ENCODE measurements around the gene NAPEPLD.
A peak's percentile ranks its signal among the peaks of the same experiment; 100 is the strongest.

The NAPEPLD gene

DNA sequence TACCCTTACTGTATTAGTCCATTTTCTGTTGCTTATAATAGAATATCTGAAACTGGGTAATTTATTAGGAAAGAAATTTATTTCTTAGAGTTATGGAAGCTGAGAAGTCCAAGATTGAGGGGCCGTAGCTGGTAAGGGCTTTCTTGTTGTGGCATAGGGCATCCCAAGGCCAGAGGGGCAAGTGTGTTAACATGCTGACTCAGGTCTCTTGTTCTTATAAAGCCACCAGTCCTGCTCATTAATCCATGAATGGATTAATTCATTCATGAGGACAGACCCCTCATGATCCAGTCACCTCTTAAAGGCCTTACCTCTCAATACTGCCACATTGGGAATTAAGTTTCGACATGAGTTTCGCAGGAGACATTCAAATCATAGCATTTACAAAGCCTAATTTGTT lies 71.6 kb downstream of the NAPEPLD start:
- Histone ChIP-seq H3K27ac (ENCODE audit: low read depth, low read length) (no peak overlapping the region), H3K4me1 (ENCODE audit: control insufficient read depth, insufficient read depth, low read length) (no peaks in the 10 kb centered on the region), H3K9ac (ENCODE audit: low read length) (no peak overlapping the region), H3K27me3 (ENCODE audit: control insufficient read depth, insufficient read depth, low read length) (no peaks in the 10 kb centered on the region), H3K4me3 (ENCODE audit: low read depth, low read length) (no peak overlapping the region), H3K9me3 (ENCODE audit: control insufficient read depth, insufficient read depth, low read depth, low read length) (no peaks in the 10 kb centered on the region), H3K36me3 (ENCODE audit: control insufficient read depth, insufficient read depth, low read length) (no peaks in the 10 kb centered on the region)

DNA sequence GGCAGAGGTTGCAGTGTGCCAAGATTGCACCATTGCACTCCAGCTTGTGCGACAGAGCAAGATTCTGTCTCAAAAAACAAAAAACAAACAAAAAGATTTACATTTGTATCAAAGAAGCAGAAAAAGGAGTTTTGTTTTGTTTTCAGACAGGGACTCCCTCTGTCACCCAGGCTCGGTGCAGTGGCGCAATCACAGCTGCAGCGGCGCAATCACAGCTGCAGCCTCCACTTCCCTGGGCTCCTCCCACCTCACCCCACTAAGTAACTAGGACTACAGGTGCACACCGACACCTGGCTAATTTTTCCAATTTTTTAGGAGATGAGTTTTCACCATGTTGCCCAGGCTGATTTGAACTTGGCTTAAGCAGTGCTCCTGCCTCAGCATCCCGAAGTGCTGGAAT lies 72.1 kb downstream of the NAPEPLD start:
- no peaks in the 10 kb centered on the region for H3K4me1 ChIP-seq (ENCODE audit: control insufficient read depth, insufficient read depth, low read length)
- no peak overlapping the region for H3K4me3 ChIP-seq (ENCODE audit: low read depth, low read length)
- no peaks in the 10 kb centered on the region for H3K27me3 ChIP-seq (ENCODE audit: control insufficient read depth, insufficient read depth, low read length)
- no peak overlapping the region for H3K27ac ChIP-seq (ENCODE audit: low read depth, low read length)
- no peaks in the 10 kb centered on the region for H3K36me3 ChIP-seq (ENCODE audit: control insufficient read depth, insufficient read depth, low read length)
- H3K9ac ChIP-seq (ENCODE audit: low read length), result no peak overlapping the region
- no peaks in the 10 kb centered on the region for H3K9me3 ChIP-seq (ENCODE audit: control insufficient read depth, insufficient read depth, low read depth, low read length)

DNA sequence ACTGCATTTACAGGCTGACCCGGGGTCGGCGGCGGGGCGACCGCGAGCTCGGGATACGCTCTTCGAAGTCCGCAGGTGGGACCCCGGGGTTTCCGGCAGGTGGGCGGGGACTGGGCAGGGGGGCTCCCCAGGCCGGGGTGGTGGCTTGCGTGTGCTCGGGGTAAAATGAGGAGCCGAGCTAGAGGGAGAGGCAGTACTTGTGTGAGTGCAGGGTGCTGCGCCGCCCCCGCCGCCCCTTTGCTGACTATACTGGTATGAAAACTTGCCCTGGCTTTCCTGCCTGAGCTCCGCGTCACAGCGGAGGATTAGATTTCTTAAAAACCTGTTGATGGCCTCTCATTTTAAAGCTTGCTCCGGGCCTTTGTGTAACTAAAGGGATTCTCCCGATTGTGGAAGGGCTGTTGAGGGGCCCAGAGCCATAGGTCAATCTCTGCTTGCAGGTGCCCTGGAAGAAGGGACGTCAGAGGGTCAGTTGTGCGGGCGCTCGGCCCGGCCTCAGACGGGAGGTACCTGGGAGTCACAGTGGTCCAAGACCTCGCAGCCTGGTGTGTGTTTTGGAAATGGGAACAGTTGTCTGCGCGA lies 73.5 kb downstream of the NAPEPLD start:
- Histone ChIP-seq H3K27ac (ENCODE audit: low read depth, low read length) (peak overlapping the region; percentile 66; the same call in 1 of the 2 replicates), H3K9me3 (ENCODE audit: control insufficient read depth, insufficient read depth, low read depth, low read length) (no peaks in the 10 kb centered on the region), H3K36me3 (ENCODE audit: control insufficient read depth, insufficient read depth, low read length) (no peaks in the 10 kb centered on the region), H3K27me3 (ENCODE audit: control insufficient read depth, insufficient read depth, low read length) (no peaks in the 10 kb centered on the region), H3K4me1 (ENCODE audit: control insufficient read depth, insufficient read depth, low read length) (no peaks in the 10 kb centered on the region), H3K9ac (ENCODE audit: low read length) (peak overlapping the region; percentile 55), H3K4me3 (ENCODE audit: low read depth, low read length) (peak overlapping the region; percentile 90)

DNA sequence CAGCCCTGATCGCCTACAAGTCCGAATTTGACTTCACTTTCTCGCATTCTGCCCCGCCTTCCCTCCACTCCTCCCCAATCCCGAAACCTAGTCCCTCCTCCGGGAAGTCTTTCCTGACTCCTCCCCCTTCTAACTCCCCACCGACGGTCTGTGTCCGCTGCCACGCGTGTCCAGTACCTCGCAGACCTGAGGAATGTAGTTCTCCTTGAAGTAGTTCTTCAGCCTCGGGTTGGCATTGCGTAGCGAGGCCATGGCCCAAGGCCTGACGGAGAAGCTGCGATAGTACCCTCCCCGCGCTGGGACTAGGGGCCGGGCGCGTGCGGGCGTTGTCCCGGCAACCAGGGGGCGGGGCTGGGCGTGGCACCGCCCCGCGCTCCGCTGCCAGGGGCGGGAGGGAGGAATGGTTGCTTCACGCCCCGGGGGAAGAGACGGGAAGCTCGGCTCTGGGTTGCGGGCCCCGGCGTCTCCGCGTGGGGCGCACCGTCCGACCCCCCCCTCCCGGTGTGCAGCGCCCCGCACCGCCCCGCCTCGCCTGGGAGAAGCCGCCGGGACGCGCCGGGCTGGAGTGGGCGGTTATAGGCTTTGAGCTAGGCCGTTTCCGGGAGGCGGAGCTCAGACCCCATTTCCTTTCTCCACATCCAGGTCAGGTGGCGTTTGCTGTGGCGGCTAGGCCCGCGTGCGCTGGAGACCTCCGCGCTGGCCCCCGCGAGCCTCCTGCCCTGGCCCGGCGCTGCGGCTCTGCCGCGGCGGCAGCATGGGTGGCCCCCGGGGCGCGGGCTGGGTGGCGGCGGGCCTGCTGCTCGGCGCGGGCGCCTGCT lies 74.2 kb downstream of the NAPEPLD start, which contains the start of the genes ARMC10 and FBXL13:
TSS of gene ARMC10 (plus strand) at position 622 of the 818 bp plus-strand sequence. CDS start at position 755, 133 bp downstream.
TSS of gene FBXL13 (minus strand) at position 278 of the 818 bp plus-strand sequence.
- no peaks in the 10 kb centered on the region for H3K36me3 ChIP-seq (ENCODE audit: control insufficient read depth, insufficient read depth, low read length)
- H3K9ac ChIP-seq (ENCODE audit: low read length), result peak within 1 kb of the TSS; percentile 55
- no peaks in the 10 kb centered on the region for H3K9me3 ChIP-seq (ENCODE audit: control insufficient read depth, insufficient read depth, low read depth, low read length)

DNA sequence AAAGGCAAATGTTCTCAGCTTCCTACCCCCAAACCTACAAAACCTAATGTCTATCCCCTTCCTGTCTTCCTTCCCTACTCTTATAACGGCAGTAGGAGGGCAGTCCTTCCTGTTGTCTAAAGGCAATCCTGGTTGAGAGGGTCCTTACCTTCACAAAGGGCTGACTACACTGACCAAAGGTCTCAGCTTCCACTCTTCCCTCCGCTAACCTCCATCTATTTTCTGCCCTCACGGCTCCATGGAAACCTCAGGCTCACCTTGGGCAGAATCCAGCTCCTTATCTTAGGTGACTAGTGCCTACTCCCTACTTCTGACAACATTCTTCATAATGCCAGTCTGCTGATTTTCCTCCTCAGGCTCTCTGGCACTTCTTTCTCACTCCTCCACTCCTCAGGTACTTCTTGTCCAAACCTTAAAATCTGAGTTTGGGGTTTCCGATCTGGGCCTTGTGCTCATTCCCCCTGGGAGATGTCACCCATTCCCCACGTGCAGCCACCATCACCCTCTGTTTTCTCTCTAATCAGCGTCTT lies 74.8 kb downstream of the NAPEPLD start:
- no peaks in the 10 kb centered on the region for H3K36me3 ChIP-seq (ENCODE audit: control insufficient read depth, insufficient read depth, low read length)
- H3K27ac ChIP-seq (ENCODE audit: low read depth, low read length), result no peak overlapping the region
- no peaks in the 10 kb centered on the region for H3K27me3 ChIP-seq (ENCODE audit: control insufficient read depth, insufficient read depth, low read length)
- H3K9me3 ChIP-seq (ENCODE audit: control insufficient read depth, insufficient read depth, low read depth, low read length), result peaks cover 3% of the 10 kb centered on the region
- peak overlapping the region; percentile 55 for H3K9ac ChIP-seq (ENCODE audit: low read length)
- peak overlapping the region; percentile 90 for H3K4me3 ChIP-seq (ENCODE audit: low read depth, low read length)
- H3K4me1 ChIP-seq (ENCODE audit: control insufficient read depth, insufficient read depth, low read length), result no peaks in the 10 kb centered on the region

More for the DNA sequence above, 74.2 kb downstream of the NAPEPLD start, which contains the start of the genes ARMC10 and FBXL13:
- peak within 1 kb of the TSS; percentile 66; the same call in 1 of the 2 replicates for H3K27ac ChIP-seq (ENCODE audit: low read depth, low read length)
- peak within 1 kb of the TSS; percentile 90 for H3K4me3 ChIP-seq (ENCODE audit: low read depth, low read length)
- H3K27me3 ChIP-seq (ENCODE audit: control insufficient read depth, insufficient read depth, low read length), result no peaks in the 10 kb centered on the region
- no peaks in the 10 kb centered on the region for H3K4me1 ChIP-seq (ENCODE audit: control insufficient read depth, insufficient read depth, low read length)

DNA sequence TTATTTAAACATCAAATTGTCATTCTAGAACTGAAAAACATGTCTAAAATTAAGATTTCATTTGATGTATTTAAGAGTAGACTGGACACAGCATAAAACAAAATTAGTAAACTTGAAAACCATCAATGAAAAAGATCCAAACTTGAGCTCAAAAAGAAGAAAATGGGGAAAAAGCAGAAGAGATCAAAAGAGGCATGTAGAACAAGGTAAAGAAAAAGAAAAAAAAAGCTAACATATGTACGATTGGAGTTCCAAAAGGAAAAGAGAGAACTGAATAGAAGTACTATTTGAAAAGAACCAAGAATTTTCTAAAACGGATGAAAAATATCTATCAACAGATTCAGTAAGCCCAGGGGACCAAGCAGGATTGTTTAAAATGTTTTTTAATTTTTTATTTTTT lies 77.9 kb downstream of the NAPEPLD start:
- H3K9me3 ChIP-seq (ENCODE audit: control insufficient read depth, insufficient read depth, low read depth, low read length), result peaks cover 14% of the 10 kb centered on the region
- H3K9ac ChIP-seq (ENCODE audit: low read length), result no peak overlapping the region
- H3K4me1 ChIP-seq (ENCODE audit: control insufficient read depth, insufficient read depth, low read length), result no peaks in the 10 kb centered on the region
- H3K27ac ChIP-seq (ENCODE audit: low read depth, low read length), result no peak overlapping the region
- no peaks in the 10 kb centered on the region for H3K36me3 ChIP-seq (ENCODE audit: control insufficient read depth, insufficient read depth, low read length)
- no peak overlapping the region for H3K4me3 ChIP-seq (ENCODE audit: low read depth, low read length)
- no peaks in the 10 kb centered on the region for H3K27me3 ChIP-seq (ENCODE audit: control insufficient read depth, insufficient read depth, low read length)

DNA sequence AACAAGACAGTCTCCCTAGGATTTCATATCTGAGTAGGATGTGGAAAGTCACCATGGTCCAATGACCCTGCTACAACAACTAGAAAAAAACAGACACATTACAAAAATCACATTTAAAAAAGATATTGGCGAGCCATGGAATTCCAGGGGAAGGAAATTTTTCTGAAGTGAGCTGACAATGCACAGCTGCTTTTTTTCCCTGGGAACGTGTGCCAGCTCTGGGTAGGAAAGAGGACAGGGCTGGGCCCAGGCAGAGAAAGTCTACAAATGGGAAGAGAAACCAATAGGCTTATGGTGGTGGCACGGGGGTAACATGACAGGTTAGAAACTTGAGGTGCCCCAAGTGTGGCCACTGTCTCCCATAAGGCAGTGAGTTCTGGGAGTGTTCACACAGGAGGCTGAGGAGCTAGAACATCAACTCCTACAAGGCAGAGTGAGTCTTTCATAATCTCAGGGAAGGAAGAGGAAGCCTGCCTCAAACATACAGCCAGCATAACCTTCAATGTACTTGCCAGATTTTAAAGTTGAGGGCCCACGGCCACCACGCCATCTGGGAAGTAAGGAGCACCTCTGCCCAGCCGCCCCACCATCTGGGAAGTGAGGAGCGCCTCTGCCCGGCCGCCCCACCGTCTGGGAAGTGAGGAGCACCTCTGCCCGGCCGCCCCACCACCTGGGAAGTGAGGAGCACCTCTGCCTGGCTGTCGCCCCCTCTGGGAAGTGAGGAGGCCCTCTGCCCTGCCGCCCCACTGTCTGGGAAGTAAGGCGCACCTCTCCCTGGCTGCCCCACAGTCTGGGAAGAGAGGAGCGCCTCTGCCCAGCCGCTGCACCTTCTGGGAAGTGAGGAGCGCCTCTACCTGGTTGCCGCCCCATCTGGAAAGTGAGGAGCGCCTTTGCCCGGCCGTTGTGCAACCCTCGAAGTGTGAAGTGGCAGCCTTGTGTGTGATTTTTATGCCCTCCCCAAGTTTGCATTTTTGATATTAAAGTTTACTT lies 80.2 kb downstream of the NAPEPLD start:
- no peak overlapping the region for H3K9ac ChIP-seq (ENCODE audit: low read length)
- no peaks in the 10 kb centered on the region for H3K36me3 ChIP-seq (ENCODE audit: control insufficient read depth, insufficient read depth, low read length)
- no peaks in the 10 kb centered on the region for H3K4me1 ChIP-seq (ENCODE audit: control insufficient read depth, insufficient read depth, low read length)
- H3K27ac ChIP-seq (ENCODE audit: low read depth, low read length), result no peak overlapping the region
- no peak overlapping the region for H3K4me3 ChIP-seq (ENCODE audit: low read depth, low read length)
- peaks cover 14% of the 10 kb centered on the region for H3K9me3 ChIP-seq (ENCODE audit: control insufficient read depth, insufficient read depth, low read depth, low read length)
- H3K27me3 ChIP-seq (ENCODE audit: control insufficient read depth, insufficient read depth, low read length), result no peaks in the 10 kb centered on the region

DNA sequence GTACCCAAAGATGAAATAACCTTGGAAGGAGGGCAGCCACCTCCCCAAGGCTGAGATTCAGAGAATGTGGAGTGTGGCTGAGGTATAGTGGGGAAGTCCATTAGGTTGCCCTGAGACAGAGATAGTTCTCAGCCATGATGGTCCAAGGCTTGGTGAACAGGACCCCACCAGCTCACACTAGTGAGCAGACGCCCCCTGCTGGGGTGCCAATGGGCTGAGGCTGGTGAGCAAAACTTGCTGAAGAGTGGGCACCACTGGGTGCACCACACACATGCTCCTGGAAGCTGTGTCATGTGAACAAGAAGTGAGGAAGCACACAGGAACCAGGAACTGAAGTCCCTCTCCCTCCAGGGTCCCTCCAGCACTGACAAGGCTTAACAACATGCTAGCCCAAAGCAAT lies 83.2 kb downstream of the NAPEPLD start:
- H3K9ac ChIP-seq (ENCODE audit: low read length), result no peak overlapping the region

DNA sequence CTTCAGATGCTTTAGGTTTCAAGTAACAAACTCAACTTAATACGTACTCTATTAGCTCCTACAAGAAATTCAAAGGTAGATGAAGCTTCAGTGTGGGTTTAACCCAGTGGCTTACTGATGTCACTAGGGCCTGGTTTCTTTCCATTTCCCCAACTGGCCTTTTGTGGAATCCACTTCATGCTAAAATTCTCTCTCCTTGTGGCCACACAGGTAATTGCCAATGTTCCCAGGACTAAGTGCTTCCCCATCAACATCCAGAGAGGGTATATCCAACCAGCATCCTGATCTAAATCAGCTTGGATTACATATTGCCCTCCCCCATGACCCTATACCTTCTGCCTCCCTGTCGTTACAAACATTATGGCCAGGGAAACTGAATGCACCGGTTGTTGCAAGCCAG lies 85.0 kb downstream of the NAPEPLD start:
- Histone ChIP-seq H3K9me3 (ENCODE audit: control insufficient read depth, insufficient read depth, low read depth, low read length) (peaks cover 12% of the 10 kb centered on the region), H3K9ac (ENCODE audit: low read length) (no peak overlapping the region), H3K4me1 (ENCODE audit: control insufficient read depth, insufficient read depth, low read length) (peaks cover 3% of the 10 kb centered on the region), H3K27me3 (ENCODE audit: control insufficient read depth, insufficient read depth, low read length) (no peaks in the 10 kb centered on the region), H3K27ac (ENCODE audit: low read depth, low read length) (no peak overlapping the region), H3K36me3 (ENCODE audit: control insufficient read depth, insufficient read depth, low read length) (no peaks in the 10 kb centered on the region), H3K4me3 (ENCODE audit: low read depth, low read length) (no peak overlapping the region)

More for the DNA sequence above, 83.2 kb downstream of the NAPEPLD start:
- Histone ChIP-seq H3K4me1 (ENCODE audit: control insufficient read depth, insufficient read depth, low read length) (peaks cover 3% of the 10 kb centered on the region), H3K36me3 (ENCODE audit: control insufficient read depth, insufficient read depth, low read length) (no peaks in the 10 kb centered on the region), H3K9me3 (ENCODE audit: control insufficient read depth, insufficient read depth, low read depth, low read length) (peaks cover 14% of the 10 kb centered on the region), H3K4me3 (ENCODE audit: low read depth, low read length) (no peak overlapping the region), H3K27ac (ENCODE audit: low read depth, low read length) (no peak overlapping the region), H3K27me3 (ENCODE audit: control insufficient read depth, insufficient read depth, low read length) (no peaks in the 10 kb centered on the region)

DNA sequence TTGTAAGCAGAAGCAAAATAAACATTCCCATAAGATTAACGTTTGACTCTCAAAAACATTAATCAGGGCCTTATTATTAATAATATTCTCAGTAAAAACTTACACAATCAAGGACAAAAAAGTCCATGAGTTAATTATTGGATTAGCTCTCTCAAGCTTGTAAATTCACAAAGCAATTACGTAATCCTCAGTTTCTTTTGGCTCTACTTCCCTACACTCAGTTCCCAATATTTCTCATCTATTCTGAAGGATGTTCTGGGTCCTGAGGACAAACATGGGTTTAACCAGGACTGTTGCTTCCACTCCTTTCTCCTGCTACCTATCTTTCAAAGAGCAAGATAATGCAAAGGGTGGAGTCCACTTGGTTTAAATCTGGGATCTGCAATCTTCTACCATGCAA lies 89.4 kb downstream of the NAPEPLD start:
- no peaks in the 10 kb centered on the region for H3K9me3 ChIP-seq (ENCODE audit: control insufficient read depth, insufficient read depth, low read depth, low read length)
- no peaks in the 10 kb centered on the region for H3K27me3 ChIP-seq (ENCODE audit: control insufficient read depth, insufficient read depth, low read length)
- H3K27ac ChIP-seq (ENCODE audit: low read depth, low read length), result no peak overlapping the region
- no peak overlapping the region for H3K4me3 ChIP-seq (ENCODE audit: low read depth, low read length)
- H3K4me1 ChIP-seq (ENCODE audit: control insufficient read depth, insufficient read depth, low read length), result peaks cover 3% of the 10 kb centered on the region
- no peaks in the 10 kb centered on the region for H3K36me3 ChIP-seq (ENCODE audit: control insufficient read depth, insufficient read depth, low read length)
- H3K9ac ChIP-seq (ENCODE audit: low read length), result no peak overlapping the region
